HEK293 (cell line): ENCODE measurements around the gene CD300LG.

Experiments used
- CTCF ChIA-PET: fragments of 350-600 bp; formaldehyde crosslinking; extraction: SDS; loops from one replicate; lab custom pipeline; 2021; ENCODE audit warnings: antibody characterized with exemption; lab: Yijun Ruan, JAX
- POLR2A ChIA-PET: fragments of 300-600 bp; formaldehyde crosslinking; extraction: SDS; loops from one replicate; lab custom pipeline; 2020; ENCODE audit warnings: antibody characterized with exemption, inconsistent platforms; lab: Yijun Ruan, JAX
- H3K27ac ChIP-seq: fragments of 200-500 bp; sonication (Bioruptor generic); 2 replicates; pipeline ENCODE4 v1.5.1; 2014; ENCODE audit warnings: low read depth, low read length, control low read depth, inconsistent platforms; ENCODE audit errors: extremely low read depth
- H3K36me3 ChIP-seq, 2 experiments: fragments of 200-500 bp in 1 of 2; sonication (Bioruptor generic) in 1 of 2; 1 replicate in 1 of 2; 2 replicates in 1 of 2; pipeline ENCODE4 v1.5.1; 2014 to 2017; ENCODE audit warnings: inconsistent platforms in 2 of 2, low read length in 2 of 2; ENCODE audit not compliant: control insufficient read depth in 2 of 2, insufficient read depth in 1 of 2
- H3K4me1 ChIP-seq: fragments of 200-500 bp; sonication (Bioruptor generic); 2 replicates; pipeline ENCODE4 v1.5.1; 2014; ENCODE audit warnings: mild to moderate bottlenecking, low read length, inconsistent platforms; ENCODE audit not compliant: control insufficient read depth, insufficient read depth
- H3K4me3 ChIP-seq: 2 replicates; pipeline ENCODE4 v1.5.1; 2011; ENCODE audit warnings: low read depth, mild to moderate bottlenecking, control low read depth, low read length, moderate library complexity
- H3K9me3 ChIP-seq: fragments of 200-500 bp; sonication (Bioruptor generic); 2 replicates; pipeline ENCODE4 v1.5.1; 2014; ENCODE audit warnings: low read depth, low read length, inconsistent platforms; ENCODE audit not compliant: control insufficient read depth, insufficient read depth
- EGR2 ChIP-seq: fragments of 450-650 bp; formaldehyde crosslinking; IDR thresholded peaks from 2 replicates; pipeline ENCODE4 v1.5.1; 2016; ENCODE audit warnings: low read depth, missing biosample characterization, missing genetic modification characterization
- GLIS2 ChIP-seq: fragments of 450-650 bp; formaldehyde crosslinking; IDR thresholded peaks from 2 replicates; pipeline ENCODE4 v1.5.1; 2016; ENCODE audit warnings: missing biosample characterization, missing genetic modification characterization
- INSM2 ChIP-seq: fragments of 450-650 bp; formaldehyde crosslinking; IDR thresholded peaks from 2 replicates; pipeline ENCODE4 v1.5.1; 2016; ENCODE audit warnings: missing biosample characterization, missing genetic modification characterization
- KLF9 ChIP-seq: fragments of 450-650 bp; formaldehyde crosslinking; IDR thresholded peaks from 2 replicates; pipeline ENCODE4 v1.5.1; 2016; ENCODE audit warnings: missing biosample characterization, missing genetic modification characterization, low read depth
- MEIS1 ChIP-seq: sonication (generic); formaldehyde crosslinking; IDR thresholded peaks from 2 replicates; pipeline ENCODE4 v1.8.1; 2022; ENCODE audit warnings: missing genetic modification reagents, mild to moderate bottlenecking, borderline replicate concordance
- MYNN ChIP-seq: fragments of 450-650 bp; formaldehyde crosslinking; IDR thresholded peaks from 2 replicates; pipeline ENCODE4 v1.5.1; 2016; ENCODE audit warnings: missing biosample characterization, missing genetic modification characterization, borderline replicate concordance
- PATZ1 ChIP-seq: fragments of 450-650 bp; formaldehyde crosslinking; IDR thresholded peaks from 2 replicates; pipeline ENCODE4 v1.5.1; 2016; ENCODE audit warnings: missing biosample characterization, missing genetic modification characterization
- PRDM1 ChIP-seq: fragments of 450-650 bp; formaldehyde crosslinking; IDR thresholded peaks from 2 replicates; pipeline ENCODE4; 2016; ENCODE audit warnings: missing biosample characterization, missing genetic modification characterization
- SP2 ChIP-seq: fragments of 450-650 bp; formaldehyde crosslinking; IDR thresholded peaks from 2 replicates; pipeline ENCODE4 v1.5.1; 2016; ENCODE audit warnings: missing biosample characterization, missing genetic modification characterization
- SP3 ChIP-seq: fragments of 450-650 bp; formaldehyde crosslinking; IDR thresholded peaks from 2 replicates; pipeline ENCODE4 v1.5.1; 2016; ENCODE audit warnings: missing biosample characterization, missing genetic modification characterization
- WT1 ChIP-seq: fragments of 450-650 bp; formaldehyde crosslinking; IDR thresholded peaks from 2 replicates; pipeline ENCODE4 v1.5.1; 2016; ENCODE audit warnings: missing biosample characterization, missing genetic modification characterization
- ZBTB10 ChIP-seq: fragments of 450-650 bp; formaldehyde crosslinking; IDR thresholded peaks from 2 replicates; pipeline ENCODE4 v1.5.1; 2016; ENCODE audit warnings: missing biosample characterization, missing genetic modification characterization
- ZBTB17 ChIP-seq: fragments of 450-650 bp; formaldehyde crosslinking; IDR thresholded peaks from 2 replicates; pipeline ENCODE4 v1.5.1; 2016; ENCODE audit warnings: missing biosample characterization, missing genetic modification characterization
- ZBTB20 ChIP-seq: fragments of 450-650 bp; formaldehyde crosslinking; IDR thresholded peaks from 2 replicates; pipeline ENCODE4 v1.5.1; 2016; ENCODE audit warnings: missing biosample characterization, missing genetic modification characterization
- ZBTB8A ChIP-seq: fragments of 450-650 bp; formaldehyde crosslinking; IDR thresholded peaks from 2 replicates; pipeline ENCODE4 v1.5.1; 2016; ENCODE audit warnings: missing biosample characterization, missing genetic modification characterization
- ZFHX2 ChIP-seq: fragments of 450-650 bp; formaldehyde crosslinking; conservative IDR thresholded peaks from 2 replicates; pipeline ENCODE4 v1.5.1; 2016; ENCODE audit warnings: missing biosample characterization, missing genetic modification characterization
- ZNF335 ChIP-seq: fragments of 450-650 bp; formaldehyde crosslinking; conservative IDR thresholded peaks from 2 replicates; pipeline ENCODE4 v1.5.1; 2016; ENCODE audit warnings: missing biosample characterization, missing genetic modification characterization
- ZNF423 ChIP-seq: fragments of 450-650 bp; formaldehyde crosslinking; IDR thresholded peaks from 2 replicates; pipeline ENCODE4 v1.5.1; 2016; ENCODE audit warnings: missing biosample characterization, missing genetic modification characterization
- ZNF600 ChIP-seq: fragments of 450-650 bp; formaldehyde crosslinking; IDR thresholded peaks from 2 replicates; pipeline ENCODE4 v1.5.1; 2016; ENCODE audit warnings: missing biosample characterization, missing genetic modification characterization
- ZNF610 ChIP-seq: fragments of 450-650 bp; formaldehyde crosslinking; IDR thresholded peaks from 2 replicates; pipeline ENCODE4 v1.5.1; 2016; ENCODE audit warnings: missing biosample characterization, missing genetic modification characterization, borderline replicate concordance
- ZNF654 ChIP-seq: fragments of 450-650 bp; formaldehyde crosslinking; IDR thresholded peaks from 2 replicates; pipeline ENCODE4 v1.5.1; 2016; ENCODE audit warnings: low read depth, missing biosample characterization, missing genetic modification characterization
- ZNF76 ChIP-seq: fragments of 450-650 bp; formaldehyde crosslinking; IDR thresholded peaks from 2 replicates; pipeline ENCODE4; 2016; ENCODE audit warnings: low read depth, missing biosample characterization, missing genetic modification characterization, borderline replicate concordance
- ZNF837 ChIP-seq: fragments of 450-650 bp; formaldehyde crosslinking; IDR thresholded peaks from 2 replicates; pipeline ENCODE4 v1.5.1; 2016; ENCODE audit warnings: missing biosample characterization, missing genetic modification characterization
- ZNF843 ChIP-seq: fragments of 450-650 bp; formaldehyde crosslinking; IDR thresholded peaks from 2 replicates; pipeline ENCODE4 v1.5.1; 2016; ENCODE audit warnings: missing biosample characterization, missing genetic modification characterization
- ZSCAN16 ChIP-seq: fragments of 450-650 bp; formaldehyde crosslinking; IDR thresholded peaks from 2 replicates; pipeline ENCODE4 v1.5.1; 2016; ENCODE audit warnings: missing biosample characterization, missing genetic modification characterization
- TF ChIP-seq, protein P1 (sequence below): fragments of 450-650 bp; formaldehyde crosslinking; optimal IDR thresholded peaks from 2 replicates; pipeline ENCODE3; 2016; ENCODE audit warnings: missing biosample characterization, mild to moderate bottlenecking, missing genetic modification characterization

The CD300LG gene

GRCh38 chr17:43907425-43907981 lies 60.5 kb downstream of the CD300LG start, which contains the start of gene MPP2:
TSS of gene MPP2 (minus strand) at chr17:43907536. CDS start at chr17:43904460, 3,076 bp downstream.
- ChIA-PET CTCF (interaction anchor here (0.6 to 5.6 kb wide), 17 partner anchors 13 to 208 kb away, joined by 3 to 50 read pairs (median 5); partner anchors contain the start of gene PPY), POLR2A (interaction anchor here (1.2 kb wide), 2 partner anchors 9 to 18 kb away, joined by 3 to 4 read pairs; no protein-coding TSS in a partner anchor)
- no peaks in the 10 kb centered on the region for H3K9me3 ChIP-seq
- H3K27ac ChIP-seq: peak within 1 kb of the TSS; percentile 51; the same call in 1 of the 2 replicates
- H3K4me1 ChIP-seq: peaks cover 12% of the 10 kb centered on the region; the same call in 1 of the 2 replicates
- no peaks in the 10 kb centered on the region for H3K36me3 ChIP-seq
- H3K4me3 ChIP-seq: peak within 1 kb of the TSS; percentile 47
- TF ChIP-seq ZNF843 (tag by site-specific recombination): 0 out of 2 replicates have a peak, but pooled peaks have one; percentile 10
- TF ChIP-seq WT1: peak; percentile 33; the same call in 1 of the 2 replicates
- peak; percentile 88 for TF ChIP-seq ZNF423 (tag by site-specific recombination)
- peak; percentile 67 for TF ChIP-seq SP2 (tag by site-specific recombination)
- TF ChIP-seq EGR2 (tag by site-specific recombination): peak; percentile 87
- TF ChIP-seq ZNF654 (tag by site-specific recombination): 0 out of 2 replicates have a peak, but pooled peaks have one; percentile 6
- TF ChIP-seq ZNF600: peak; percentile 84; the same call in 1 of the 2 replicates
- TF ChIP-seq MYNN (tag by site-specific recombination): peak; percentile 19; the same call in 1 of the 2 replicates
- TF ChIP-seq INSM2: 0 out of 2 replicates have a peak, but pooled peaks have one; percentile 9
- peak; percentile 8; the same call in 1 of the 2 replicates for TF ChIP-seq SP3
- TF ChIP-seq ZNF76 (tag by site-specific recombination): peak; percentile 77; the same call in 1 of the 2 replicates
- peak; percentile 79 for TF ChIP-seq KLF9
- TF ChIP-seq ZFHX2 (tag by site-specific recombination): peak; percentile 90
- TF ChIP-seq ZNF610 (tag by site-specific recombination): no peak
- TF ChIP-seq, protein P1, sequence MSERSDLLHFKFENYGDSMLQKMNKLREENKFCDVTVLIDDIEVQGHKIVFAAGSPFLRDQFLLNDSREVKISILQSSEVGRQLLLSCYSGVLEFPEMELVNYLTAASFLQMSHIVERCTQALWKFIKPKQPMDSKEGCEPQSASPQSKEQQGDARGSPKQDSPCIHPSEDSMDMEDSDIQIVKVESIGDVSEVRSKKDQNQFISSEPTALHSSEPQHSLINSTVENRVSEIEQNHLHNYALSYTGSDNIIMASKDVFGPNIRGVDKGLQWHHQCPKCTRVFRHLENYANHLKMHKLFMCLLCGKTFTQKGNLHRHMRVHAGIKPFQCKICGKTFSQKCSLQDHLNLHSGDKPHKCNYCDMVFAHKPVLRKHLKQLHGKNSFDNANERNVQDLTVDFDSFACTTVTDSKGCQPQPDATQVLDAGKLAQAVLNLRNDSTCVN (tag by site-specific recombination): peak; percentile 27
- TF ChIP-seq PATZ1 (tag by site-specific recombination): peak; percentile 50; the same call in 1 of the 2 replicates
- TF ChIP-seq MEIS1 (CRISPR knock-in tag): peak; percentile 98
- peak; percentile 76 for TF ChIP-seq GLIS2 (tag by site-specific recombination)
- 0 out of 2 replicates have a peak, but pooled peaks have one; percentile 1 for TF ChIP-seq ZBTB17 (tag by site-specific recombination)
- TF ChIP-seq ZBTB10: no peak; the same call in 1 of the 2 replicates
- peak; percentile 11; the same call in 1 of the 2 replicates for TF ChIP-seq ZBTB20
- 0 out of 2 replicates have a peak, but pooled peaks have one; percentile 13 for TF ChIP-seq PRDM1
- no peak for TF ChIP-seq ZNF837 (tag by site-specific recombination)
- no peak for TF ChIP-seq ZSCAN16 (tag by site-specific recombination)
- TF ChIP-seq ZNF335: peak; percentile 74
- TF ChIP-seq ZBTB8A (tag by site-specific recombination): peak; percentile 95
